ENCODE data around the gene NCR3LG1.

DNA sequence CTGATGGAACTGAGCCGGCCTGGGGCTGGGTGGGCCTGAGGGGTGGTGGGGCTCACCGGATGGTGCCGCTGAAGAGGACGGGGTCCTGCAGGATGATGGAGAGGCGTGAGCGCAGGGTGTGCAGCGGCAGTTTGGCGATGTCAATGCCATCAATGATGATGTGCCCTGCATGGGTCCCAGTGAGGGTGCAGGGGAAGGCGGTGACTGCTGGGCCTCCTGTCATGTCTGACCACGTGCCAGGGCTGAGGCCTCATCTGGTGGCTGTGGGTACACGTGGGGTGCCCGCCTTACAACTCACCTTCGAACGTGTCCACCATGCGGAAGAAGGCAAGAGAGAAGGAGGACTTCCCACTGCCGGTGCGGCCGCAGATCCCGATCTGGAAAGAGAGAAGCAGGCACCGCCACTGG, 44.0 kb downstream of the NCR3LG1 start:
- TF ChIP-seq, protein P1, sequence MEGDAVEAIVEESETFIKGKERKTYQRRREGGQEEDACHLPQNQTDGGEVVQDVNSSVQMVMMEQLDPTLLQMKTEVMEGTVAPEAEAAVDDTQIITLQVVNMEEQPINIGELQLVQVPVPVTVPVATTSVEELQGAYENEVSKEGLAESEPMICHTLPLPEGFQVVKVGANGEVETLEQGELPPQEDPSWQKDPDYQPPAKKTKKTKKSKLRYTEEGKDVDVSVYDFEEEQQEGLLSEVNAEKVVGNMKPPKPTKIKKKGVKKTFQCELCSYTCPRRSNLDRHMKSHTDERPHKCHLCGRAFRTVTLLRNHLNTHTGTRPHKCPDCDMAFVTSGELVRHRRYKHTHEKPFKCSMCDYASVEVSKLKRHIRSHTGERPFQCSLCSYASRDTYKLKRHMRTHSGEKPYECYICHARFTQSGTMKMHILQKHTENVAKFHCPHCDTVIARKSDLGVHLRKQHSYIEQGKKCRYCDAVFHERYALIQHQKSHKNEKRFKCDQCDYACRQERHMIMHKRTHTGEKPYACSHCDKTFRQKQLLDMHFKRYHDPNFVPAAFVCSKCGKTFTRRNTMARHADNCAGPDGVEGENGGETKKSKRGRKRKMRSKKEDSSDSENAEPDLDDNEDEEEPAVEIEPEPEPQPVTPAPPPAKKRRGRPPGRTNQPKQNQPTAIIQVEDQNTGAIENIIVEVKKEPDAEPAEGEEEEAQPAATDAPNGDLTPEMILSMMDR (conservative IDR thresholded peaks at IDR 0.05; ENCODE audit: low read depth, low read length) = no peak
- no peak for TF ChIP-seq EZH2phosphoT487 (IDR thresholded peaks at IDR 0.05; ENCODE audit: borderline replicate concordance, low read length)

All from PC-3 (cell line).